GM21367 (cell line): ENCODE results near the gene RNU5B-1.
"Not testable (repeated sequence)": the region's sequence is repeated elsewhere in the genome, so short reads cannot be mapped to it uniquely, and the experiment has no call there.

Experiments
- ATAC-seq: cut with Tn5 transposase; IDR thresholded peaks from one replicate; pipeline ENCODE4 v1.9.1; 2021; ENCODE audit not compliant: unreplicated experiment

Gene RNU5B-1

DNA sequence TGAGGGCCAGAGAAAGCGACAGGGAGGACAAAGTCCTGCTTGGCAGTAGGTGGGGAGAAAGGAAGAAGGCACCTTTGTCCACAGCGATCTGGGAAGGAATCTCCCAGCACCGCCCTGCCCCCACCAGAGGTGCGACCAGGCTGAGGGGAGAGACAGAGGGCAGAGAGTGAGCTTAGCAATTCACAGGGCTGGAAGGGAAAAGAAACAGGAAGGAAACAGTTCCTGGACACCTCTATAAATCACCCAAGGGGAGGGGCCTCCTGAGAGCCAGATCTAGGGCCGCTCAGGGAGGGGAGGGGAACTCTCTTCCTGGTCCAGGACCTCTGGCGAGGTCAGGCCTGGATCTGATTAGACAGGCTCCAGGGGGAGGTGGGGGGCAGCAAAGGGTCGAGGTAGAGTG is 35.4 kb downstream of the RNU5B-1 start:
- ATAC-seq, result no peak

DNA sequence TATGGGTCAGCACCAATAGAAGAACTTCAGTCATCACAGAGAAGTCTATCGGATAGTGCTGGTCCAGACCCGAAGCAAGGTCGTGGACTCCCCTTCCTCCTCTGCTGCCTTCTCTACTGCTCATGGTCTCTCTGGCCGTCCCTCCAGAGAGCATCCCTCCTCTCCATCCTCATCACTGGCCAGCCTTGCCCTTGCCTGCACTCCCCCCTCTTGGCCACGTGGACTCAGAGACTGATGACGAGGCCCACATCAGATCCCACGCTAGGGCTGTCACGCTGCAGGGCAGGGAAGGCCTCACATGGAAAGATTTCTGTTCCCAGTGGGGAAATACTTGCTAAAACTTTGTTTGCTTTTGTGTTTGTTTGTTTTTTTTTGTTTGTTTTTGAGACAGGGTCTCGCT is 38.0 kb downstream of the RNU5B-1 start:
- no peak for ATAC-seq

DNA sequence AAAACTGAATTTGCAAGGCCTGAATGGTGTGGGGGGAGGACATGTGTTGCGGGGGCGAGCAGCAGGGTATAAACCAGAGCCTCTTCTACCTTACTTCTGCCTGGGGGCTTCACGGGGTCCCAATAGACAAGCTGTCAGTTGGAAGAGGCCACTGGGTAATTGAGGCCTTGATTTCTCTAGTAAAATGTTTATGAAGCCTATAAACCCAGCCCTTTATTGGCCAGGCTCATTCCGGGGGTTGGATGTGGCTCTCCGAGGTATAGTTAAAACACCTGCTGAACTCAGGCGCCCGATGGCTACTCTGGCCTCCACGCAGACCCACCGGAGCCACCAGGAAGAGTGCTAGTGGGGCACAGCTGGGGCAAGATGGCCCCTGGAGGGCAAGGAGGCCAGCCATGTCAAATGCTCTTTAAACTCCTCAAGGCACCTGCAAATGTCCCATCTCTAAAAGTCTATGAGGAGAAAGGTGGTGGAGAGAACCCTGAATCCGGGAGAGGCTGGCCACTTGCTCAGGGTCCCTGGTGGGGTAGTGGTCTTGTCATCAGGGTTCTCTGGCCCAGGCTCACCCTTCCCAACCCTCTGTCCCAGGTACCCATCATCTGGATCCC is 39.0 kb downstream of the RNU5B-1 start:
- ATAC-seq, result no peak

DNA sequence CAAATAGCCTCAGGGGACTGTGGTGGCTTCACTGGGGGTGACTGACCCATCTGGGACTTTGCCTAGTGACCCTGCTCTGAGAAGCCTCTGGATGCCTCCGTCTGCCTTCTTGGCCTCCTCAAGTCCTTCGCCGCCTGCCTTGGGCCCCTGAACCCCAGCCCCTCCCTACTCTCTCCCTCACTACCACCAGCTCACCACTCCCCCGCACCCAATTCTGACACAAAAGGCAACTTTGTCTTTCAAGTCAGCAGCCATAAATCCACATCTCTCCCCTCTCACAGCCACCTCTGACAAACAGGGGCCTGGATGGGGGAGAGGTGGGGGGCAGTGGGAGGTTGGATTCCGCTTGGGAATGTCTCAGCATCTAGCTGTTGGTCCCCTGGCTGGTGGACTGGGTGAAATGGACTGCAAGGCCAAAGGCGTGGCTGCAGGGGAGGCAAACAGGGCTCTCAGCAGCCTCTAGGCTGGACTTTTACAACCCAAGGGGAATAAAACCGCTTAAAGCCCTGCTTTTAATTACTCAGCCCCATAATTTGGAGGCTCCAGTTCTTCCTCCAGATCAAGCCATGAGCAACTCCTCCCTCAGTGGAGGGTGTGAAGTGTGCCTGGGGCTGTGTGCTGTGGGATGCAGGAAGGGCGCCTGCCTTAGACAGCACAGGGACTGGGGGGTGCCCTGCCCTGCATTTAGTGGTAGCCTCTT is 39.9 kb downstream of the RNU5B-1 start:
- ATAC-seq, result no peak

DNA sequence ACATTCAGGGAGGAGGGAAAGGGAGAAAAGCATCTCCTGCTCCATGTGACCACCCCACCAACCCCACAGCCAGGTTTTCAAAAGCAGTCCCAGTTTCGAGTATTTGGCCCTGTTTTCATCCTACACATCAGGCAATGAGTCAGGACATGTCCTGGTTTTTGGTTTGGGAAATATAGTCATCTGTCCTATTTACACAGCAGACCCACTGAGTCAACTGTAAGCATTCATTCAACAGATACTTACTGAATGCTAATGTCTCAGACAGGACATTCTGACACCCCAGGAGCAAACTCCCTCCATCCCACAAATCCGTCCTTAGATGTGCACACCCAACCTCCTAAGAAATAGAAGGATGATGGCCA is 40.4 kb downstream of the RNU5B-1 start:
- ATAC-seq, result no peak

DNA sequence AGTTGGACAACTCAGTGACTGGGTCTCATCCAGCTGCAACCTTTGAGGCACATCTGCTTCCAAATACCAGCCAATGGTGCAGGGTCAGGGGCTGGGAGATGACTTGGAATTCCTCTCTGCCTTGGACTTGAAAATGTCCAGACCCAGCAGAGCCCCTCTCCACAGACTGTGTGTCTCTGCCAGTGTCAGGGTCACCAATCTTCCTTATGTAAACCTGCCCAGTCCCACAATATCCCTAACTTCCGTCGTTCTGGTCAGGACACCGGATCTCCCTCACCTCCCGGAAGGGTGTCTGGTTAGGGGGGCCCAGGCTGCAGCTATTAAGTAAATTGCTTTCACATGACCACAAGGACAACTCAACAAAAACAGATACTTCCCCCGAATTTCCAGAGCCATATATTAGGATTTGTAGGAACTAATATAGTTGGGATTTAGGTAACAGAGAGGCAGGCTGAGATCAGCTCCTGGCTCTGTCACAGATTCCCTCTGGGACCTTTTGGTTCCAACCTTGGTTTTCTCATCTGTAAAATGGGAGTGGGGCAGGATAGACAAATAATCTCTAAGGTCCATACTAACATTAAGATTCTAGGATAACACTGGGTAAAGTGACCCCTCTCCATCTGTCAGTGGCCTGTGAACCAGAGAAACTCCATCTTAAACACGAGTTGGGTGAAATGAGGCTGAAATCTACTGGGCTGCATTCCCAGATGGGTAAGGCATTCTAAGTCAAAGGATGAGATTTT is 42.5 kb downstream of the RNU5B-1 start:
- no peak for ATAC-seq

DNA sequence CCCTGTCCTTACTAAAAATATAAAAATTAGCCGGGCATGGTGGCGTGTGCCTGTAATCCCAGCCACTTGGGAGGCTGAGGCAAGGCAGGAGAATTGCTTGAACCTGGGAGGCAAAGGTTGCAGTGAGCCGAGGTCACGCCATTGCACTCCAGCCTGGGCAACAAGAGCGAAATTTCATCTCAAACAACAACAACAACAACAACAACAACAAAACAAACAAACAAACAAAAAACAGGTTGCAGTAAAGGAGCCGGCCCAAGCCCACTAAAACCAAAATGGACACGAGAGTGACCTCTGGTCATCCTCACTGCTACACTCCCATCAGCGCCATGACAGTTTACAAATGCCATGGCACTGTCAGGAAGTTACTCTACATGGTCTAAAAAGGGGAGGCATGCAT is 43.3 kb downstream of the RNU5B-1 start:
- not testable (repeated sequence) for ATAC-seq

DNA sequence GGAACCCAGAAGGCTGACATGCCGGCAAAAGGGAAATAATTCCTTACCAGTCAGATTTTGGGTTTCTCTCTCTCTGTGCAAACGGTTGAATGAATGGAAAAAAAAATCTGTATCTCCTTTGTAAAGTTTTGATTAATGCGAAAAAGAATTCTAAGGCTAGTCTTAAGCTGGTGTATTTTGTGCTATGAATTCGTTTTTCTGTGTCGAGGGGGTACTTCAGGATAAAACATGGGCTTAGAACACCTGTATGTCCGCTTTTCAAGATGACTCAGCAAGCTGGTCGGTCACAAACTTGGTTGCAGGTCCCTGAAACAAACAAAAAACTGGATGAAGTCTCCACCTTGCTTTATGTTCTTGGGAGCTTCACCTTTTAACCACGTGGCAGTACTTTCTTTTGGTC is 44.9 kb downstream of the RNU5B-1 start:
- ATAC-seq, result no peak

DNA sequence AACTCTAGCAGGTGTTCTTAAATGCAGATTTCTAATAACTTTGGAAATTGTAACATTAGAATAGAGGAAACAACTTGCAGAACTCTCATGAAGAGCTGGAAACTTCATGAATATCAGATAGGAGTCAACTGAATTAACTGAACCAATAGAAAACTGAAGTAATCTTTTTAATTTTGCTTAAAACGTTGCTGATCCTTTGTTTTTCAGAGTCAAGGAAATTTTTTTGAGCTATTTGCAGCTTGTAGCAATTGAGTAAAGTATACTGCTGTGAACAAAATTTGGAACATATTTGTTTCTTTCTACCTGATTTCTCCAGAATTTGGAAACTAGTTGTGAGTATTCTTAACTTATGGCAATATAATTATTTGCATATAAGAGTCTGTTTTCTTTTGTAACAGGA is 47.5 kb downstream of the RNU5B-1 start:
- ATAC-seq, result not testable (repeated sequence)
